Motor neuron (in vitro differentiated cells): ENCODE measurements around the gene IARS1. TPM values are rescaled to one million over a fixed set of nuclear protein-coding genes. Genes with fewer than 3 reads are reported as not detected.

Source experiments
- ATAC-seq, 8 experiments: fragments of 200-7000 bp; cut with Tn5 transposase; replicated peaks in 6 of 8; 2 replicates each; pipeline ENCODE4 v1.8.0; 2021; ENCODE audit warnings: mild to moderate bottlenecking in 8 of 8, moderate library complexity in 8 of 8
- H3K27ac ChIP-seq, 2 donors: fragments of 250-450 bp; sonication (Bioruptor Pico); 2 replicates each; pipeline ENCODE4 v1.9.0; 2021; ENCODE audit warnings: antibody characterized with exemption in 2 of 2, mild to moderate bottlenecking in 2 of 2, moderate library complexity in 1 of 2
- H3K4me1 ChIP-seq, 2 donors: fragments of 250-450 bp; sonication (Bioruptor Pico); replicated peaks in 1 of 2; 2 replicates each; pipeline ENCODE4 v1.6.1; 2021; ENCODE audit warnings: antibody characterized with exemption in 2 of 2, mild to moderate bottlenecking in 2 of 2, moderate library complexity in 1 of 2
- H3K4me3 ChIP-seq, 5 donors: fragments of 250-450 bp; sonication (Bioruptor Pico); 2 replicates each; pipeline ENCODE4 v1.9.0; 2021; ENCODE audit warnings: antibody characterized with exemption in 5 of 5, mild to moderate bottlenecking in 5 of 5, moderate library complexity in 4 of 5
- WGBS, 10 experiments: fragments of 450-650 bp; shearing (Covaris generic); methylation state at CpG; one replicate each; pipeline ENCODE4 v1.0.0; 2022; 5-methylcytosine and 5-hydroxymethylcytosine counted together
- in situ Hi-C, 9 experiments: fragments of 400-800 bp; cut with MboI; loops; one replicate each; pipeline ENCODE4 v1.15.0; 2021; ENCODE audit warnings: low sequenced_read_pairs in 9 of 9, low pct_unique_long_range_greater_than_20kb in 2 of 9; ENCODE audit not compliant: unreplicated experiment in 9 of 9
- total RNA-seq, 8 experiments: library from RNA; unstranded; fragments of 300-600 nt; gene quantifications; 2 replicates each; pipeline versions ENCODE4 v1.2.3 to v1.2.4, GENCODE V29; 2022

IARS1 gene
- total RNA-seq, 8 experiments from 2014 or later = 127 to 240 (median 200) TPM

DNA sequence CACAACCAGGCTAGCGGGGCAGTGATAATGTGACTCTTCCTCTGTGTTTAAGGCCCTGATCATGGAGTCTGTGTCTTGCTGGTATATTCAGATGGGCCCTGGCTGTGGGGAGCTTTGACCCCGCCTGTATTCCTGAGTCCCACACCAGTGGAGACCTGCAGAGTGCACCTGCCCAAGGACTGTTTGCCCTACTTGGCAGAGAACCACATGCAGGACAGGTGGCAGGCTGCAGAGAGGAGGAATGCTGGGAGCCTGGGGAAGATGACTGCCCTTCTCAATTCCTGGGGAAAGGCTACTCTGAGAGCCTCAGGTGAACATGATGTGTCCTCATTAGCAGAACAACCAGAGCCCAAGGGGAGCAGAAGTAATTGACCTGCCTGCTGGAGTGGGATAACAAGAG is 36.2 kb downstream of the IARS1 start:
- H3K4me1 ChIP-seq = no peaks in the 10 kb centered on the region
- H3K27ac ChIP-seq = no peak overlapping the region
- 100% methylated on average over 1 to 2 of the region's 2 CpGs; no CpG with 5 or more reads in 6 of the 10 experiments for WGBS, 10 experiments
- in situ Hi-C loops = no loop called here
- ATAC-seq = no peak
- no peak overlapping the region for H3K4me3 ChIP-seq

- no peak for ATAC-seq
- H3K27ac ChIP-seq = no peak overlapping the region
- 64 to 93% (median 83%) methylated on average over 2 to 11 of the region's 19 CpGs; no CpG with 5 or more reads in 2 of the 10 experiments for WGBS, 10 experiments
- H3K4me1 ChIP-seq = no peaks in the 10 kb centered on the region
- in situ Hi-C loops = no loop called here
- no peak overlapping the region for H3K4me3 ChIP-seq
Observed at GRCh38 chr9:92254381-92255337, 38.8 kb downstream of the IARS1 start.

- no peak for ATAC-seq
- 23 to 100% (median 64%) methylated on average over 1 to 4 of the region's 4 CpGs; no CpG with 5 or more reads in 3 of the 10 experiments for WGBS, 10 experiments
- Histone ChIP-seq H3K4me1 (no peaks in the 10 kb centered on the region), H3K27ac (no peak overlapping the region), H3K4me3 (no peak overlapping the region)
- in situ Hi-C loops = no loop called here
Observed at GRCh38 chr9:92253656-92254055, 39.8 kb downstream of the IARS1 start.

- ATAC-seq = no peak
- no peak overlapping the region for H3K27ac ChIP-seq
- 80 to 100% (median 93%) methylated on average over 1 to 3 of the region's 3 CpGs; no CpG with 5 or more reads in 3 of the 10 experiments for WGBS, 10 experiments
- in situ Hi-C loops = loop anchor here in 4 of 9 experiments (25.0 kb wide), 1 partner anchor 111 kb away; no protein-coding TSS in a partner anchor
- no peaks in the 10 kb centered on the region for H3K4me1 ChIP-seq
- no peak overlapping the region for H3K4me3 ChIP-seq
Observed at GRCh38 chr9:92247981-92248380, 45.5 kb downstream of the IARS1 start.

DNA sequence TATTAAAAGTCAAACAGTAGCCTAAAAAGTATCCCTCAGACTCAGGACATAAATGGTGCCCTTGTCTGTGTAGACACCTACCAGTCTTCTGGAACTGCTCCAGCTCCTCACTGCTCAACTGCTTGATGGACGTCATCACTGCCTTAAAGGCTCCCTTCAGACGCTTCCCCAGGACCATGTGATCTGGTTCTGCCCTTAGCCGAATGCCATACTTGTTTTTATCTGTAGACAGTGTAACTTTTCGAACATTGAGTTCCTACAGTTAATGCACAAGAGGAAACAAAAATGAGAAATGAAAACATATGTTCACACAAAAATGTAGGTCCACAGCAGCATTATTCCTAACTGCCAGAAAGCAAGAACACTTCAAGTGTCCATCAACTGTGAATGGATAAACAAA is 46.2 kb downstream of the IARS1 start:
- Histone ChIP-seq H3K27ac (no peak overlapping the region), H3K4me3 (no peak overlapping the region), H3K4me1 (no peaks in the 10 kb centered on the region)
- in situ Hi-C loops = loop anchor here in 4 of 9 experiments (25.0 kb wide), 1 partner anchor 110 kb away; no protein-coding TSS in a partner anchor
- ATAC-seq = no peak
- 79 to 100% (median 100%) methylated on average over 1 to 4 of the region's 4 CpGs; no CpG with 5 or more reads in 1 of the 10 experiments for WGBS, 10 experiments

- H3K4me3 ChIP-seq = no peak overlapping the region
Observed at GRCh38 chr9:92245005-92245797, 48.3 kb downstream of the IARS1 start.

More at GRCh38 chr9:92245005-92245797, 48.3 kb downstream of the IARS1 start:
- Histone ChIP-seq H3K27ac (no peak overlapping the region), H3K4me1 (no peaks in the 10 kb centered on the region)
- WGBS, 10 experiments = 50 to 100% (median 87%) methylated on average over 1 to 6 of the region's 7 CpGs; no CpG with 5 or more reads in 1 of the 10 experiments
- in situ Hi-C loops = loop anchor here in 4 of 9 experiments (25.0 kb wide), 1 partner anchor 108 kb away; no protein-coding TSS in a partner anchor
- no peak for ATAC-seq

Other genes with a start within 250 kb of the IARS1 start
- 10 to 100 TPM; 32.3 to 93.8 (median 59.6) TPM for gene SPTLC1, start 178.3 kb downstream of the IARS1 start, total RNA-seq
- 10 to 100 TPM; 17.2 to 77.0 (median 29.5) TPM for gene NOL8, start 31.7 kb upstream of the IARS1 start, total RNA-seq
- 10 to 100 TPM in 2 of 8 experiments, 1 to 10 TPM in 6; 1.7 to 22.3 (median 5.0) TPM for gene CENPP, start 32.3 kb upstream of the IARS1 start, total RNA-seq
- gene OGN, start 110.9 kb upstream of the IARS1 start, total RNA-seq = 10 to 100 TPM in 1 of 8 experiments, 1 to 10 TPM in 3, under 1 TPM in 4; 0.16 to 69.8 (median 1.7) TPM
- gene OMD, start 130.8 kb upstream of the IARS1 start, total RNA-seq = 10 to 100 TPM in 2 of 8 experiments, 1 to 10 TPM in 2, under 1 TPM in 4; 0.08 to 16.3 (median 4.2) TPM
- gene ASPN, start 188.8 kb upstream of the IARS1 start, total RNA-seq = 100 to 1,000 TPM in 1 of 8 experiments, 10 to 100 TPM in 3, under 1 TPM in 3, not detected in 1; 0.11 to 312 (median 25.0) TPM
- 10 to 100 TPM in 3 of 8 experiments, 1 to 10 TPM in 1, under 1 TPM in 4; 0.16 to 20.3 (median 4.3) TPM for gene ECM2, start 242.3 kb upstream of the IARS1 start, total RNA-seq